Epithelial cell of esophagus (primary cell): ENCODE measurements around the gene DR1.
"Not testable (repeated sequence)": the region's sequence is repeated elsewhere in the genome, so short reads cannot be mapped to it uniquely, and the experiment has no call there.

Experiments
- DNase-seq: peaks from one replicate; pipeline ENCODE4 v3.0.0; 2010; ENCODE audit warnings: low read depth
- H3K4me3 ChIP-seq: 2 replicates; pipeline ENCODE4 v1.5.1; 2011; ENCODE audit warnings: mild to moderate bottlenecking, low read length, control low read depth
- TF ChIP-seq, protein P1 (sequence below): IDR thresholded peaks from 2 replicates; pipeline ENCODE4 v1.5.1; 2011; ENCODE audit warnings: low read depth, mild to moderate bottlenecking, low read length, control low read depth, inconsistent platforms; ENCODE audit not compliant: insufficient read depth; ENCODE audit errors: missing control alignments

Gene DR1

DNA sequence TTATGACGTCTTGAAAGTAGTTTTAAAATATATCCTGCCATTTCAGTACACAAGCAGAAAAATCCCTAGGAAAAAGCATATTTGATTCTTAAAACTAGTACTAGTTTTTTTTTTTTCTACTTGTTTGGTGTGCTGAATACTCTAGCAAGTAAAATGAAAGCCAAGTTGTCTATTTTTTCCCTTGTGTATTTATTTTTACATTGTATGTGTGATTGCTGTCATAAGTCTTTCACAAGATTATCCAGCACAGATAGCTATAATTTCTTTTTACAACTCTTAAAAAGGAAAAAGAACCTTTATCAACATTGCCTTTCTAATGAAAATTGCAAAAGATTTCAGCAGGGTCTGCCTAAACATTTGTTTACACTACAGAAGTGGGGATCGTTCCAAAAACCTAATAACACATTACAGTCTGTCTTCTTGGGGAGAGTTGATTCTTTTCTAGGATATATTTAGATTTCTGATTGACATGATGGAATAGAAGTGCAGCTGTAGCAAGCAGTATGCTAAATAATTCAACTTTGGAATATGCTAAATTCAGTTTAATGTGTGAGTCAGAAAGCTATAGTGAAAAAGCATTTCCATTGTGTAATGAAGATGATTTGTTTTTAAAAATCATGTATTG, 2.5 kb downstream of the DR1 start:
- peak; percentile 15 for DNase-seq
- peak overlapping the region; percentile 90 for H3K4me3 ChIP-seq
- TF ChIP-seq, protein P1, sequence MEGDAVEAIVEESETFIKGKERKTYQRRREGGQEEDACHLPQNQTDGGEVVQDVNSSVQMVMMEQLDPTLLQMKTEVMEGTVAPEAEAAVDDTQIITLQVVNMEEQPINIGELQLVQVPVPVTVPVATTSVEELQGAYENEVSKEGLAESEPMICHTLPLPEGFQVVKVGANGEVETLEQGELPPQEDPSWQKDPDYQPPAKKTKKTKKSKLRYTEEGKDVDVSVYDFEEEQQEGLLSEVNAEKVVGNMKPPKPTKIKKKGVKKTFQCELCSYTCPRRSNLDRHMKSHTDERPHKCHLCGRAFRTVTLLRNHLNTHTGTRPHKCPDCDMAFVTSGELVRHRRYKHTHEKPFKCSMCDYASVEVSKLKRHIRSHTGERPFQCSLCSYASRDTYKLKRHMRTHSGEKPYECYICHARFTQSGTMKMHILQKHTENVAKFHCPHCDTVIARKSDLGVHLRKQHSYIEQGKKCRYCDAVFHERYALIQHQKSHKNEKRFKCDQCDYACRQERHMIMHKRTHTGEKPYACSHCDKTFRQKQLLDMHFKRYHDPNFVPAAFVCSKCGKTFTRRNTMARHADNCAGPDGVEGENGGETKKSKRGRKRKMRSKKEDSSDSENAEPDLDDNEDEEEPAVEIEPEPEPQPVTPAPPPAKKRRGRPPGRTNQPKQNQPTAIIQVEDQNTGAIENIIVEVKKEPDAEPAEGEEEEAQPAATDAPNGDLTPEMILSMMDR: no peak

DNA sequence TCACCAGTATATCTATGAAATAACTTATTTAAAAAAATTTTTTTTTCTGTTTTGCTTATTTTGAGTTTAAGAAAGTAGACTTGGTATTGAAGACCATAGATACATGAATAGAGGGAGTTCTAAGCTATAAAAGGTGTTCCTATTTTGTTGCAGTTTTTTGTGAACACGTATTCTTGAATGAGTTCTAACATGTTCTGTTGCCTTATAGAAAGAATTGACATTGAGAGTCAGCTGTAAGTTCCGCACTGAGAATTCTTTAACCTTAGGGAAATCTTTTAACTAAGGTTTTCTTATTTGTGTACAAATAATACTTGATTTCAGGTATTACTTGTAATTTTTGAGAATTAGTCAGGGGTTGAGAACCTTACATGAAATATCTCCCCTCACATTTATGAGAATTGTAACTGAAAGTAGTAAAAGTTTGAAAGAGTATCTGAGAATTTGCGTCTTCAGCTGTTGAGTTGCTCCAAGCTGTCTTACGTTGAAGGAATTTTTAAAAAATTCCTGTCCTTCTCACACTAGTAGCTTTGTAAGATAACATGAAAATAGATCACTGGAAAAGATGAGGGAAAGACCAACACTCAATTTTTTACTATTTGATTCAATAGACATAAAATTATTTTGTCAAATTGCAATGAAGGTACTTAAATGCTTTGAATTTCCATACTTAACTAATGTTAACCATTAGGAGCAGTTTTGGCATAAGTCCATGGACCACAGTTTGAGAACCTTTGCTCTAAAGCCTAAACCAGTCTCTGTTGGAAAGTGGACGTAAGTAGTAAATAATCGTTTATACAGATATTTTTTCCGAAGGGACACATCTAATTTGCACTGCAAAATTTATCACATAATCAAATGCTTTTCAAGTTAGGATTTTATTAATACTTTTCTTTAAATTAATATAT, 3.8 kb downstream of the DR1 start:
- TF ChIP-seq, protein P1: no peak
- peak overlapping the region; percentile 90 for H3K4me3 ChIP-seq
- peak; percentile 52 for DNase-seq

DNA sequence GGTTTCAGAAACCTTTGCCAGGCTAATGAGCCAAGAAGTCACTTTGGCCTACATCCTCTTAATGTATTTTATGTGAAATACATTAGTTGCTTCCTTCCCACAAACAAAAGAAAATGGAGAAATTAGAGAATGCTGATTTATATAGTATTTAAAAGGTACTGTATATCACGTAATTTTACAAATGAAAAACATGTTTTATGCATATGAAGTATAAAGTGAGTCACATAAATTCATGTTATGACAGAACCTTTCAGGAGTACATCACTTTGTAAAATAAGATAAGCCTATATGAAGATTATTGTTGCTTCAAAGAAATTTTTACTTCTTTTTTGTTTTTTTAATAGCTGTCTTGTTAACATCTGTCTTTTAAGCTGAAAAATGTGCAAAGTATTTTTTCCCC, 4.6 kb downstream of the DR1 start:
- DNase-seq: peak; percentile 18
- TF ChIP-seq, protein P1: no peak
- H3K4me3 ChIP-seq: peak overlapping the region; percentile 90

DNA sequence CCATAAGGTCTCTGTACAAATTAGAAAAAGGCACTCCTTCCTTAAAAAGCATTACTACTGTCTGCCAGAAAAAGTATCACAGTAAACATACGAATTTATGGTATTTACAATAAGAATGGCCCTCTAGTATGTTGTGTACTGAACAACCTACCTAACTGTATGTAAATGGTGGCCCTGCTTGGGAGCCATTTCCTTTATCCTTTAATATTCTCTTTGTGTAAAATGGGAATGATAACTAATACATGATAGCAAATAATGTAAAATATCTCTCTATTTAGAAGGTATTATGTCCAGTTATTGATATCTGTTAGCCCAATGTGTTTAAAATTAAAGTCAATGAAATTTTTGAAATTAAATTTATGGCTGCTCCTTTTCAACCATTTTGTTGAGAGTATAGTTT, 5.2 kb downstream of the DR1 start:
- TF ChIP-seq, protein P1: no peak
- peak overlapping the region; percentile 90 for H3K4me3 ChIP-seq

DNA sequence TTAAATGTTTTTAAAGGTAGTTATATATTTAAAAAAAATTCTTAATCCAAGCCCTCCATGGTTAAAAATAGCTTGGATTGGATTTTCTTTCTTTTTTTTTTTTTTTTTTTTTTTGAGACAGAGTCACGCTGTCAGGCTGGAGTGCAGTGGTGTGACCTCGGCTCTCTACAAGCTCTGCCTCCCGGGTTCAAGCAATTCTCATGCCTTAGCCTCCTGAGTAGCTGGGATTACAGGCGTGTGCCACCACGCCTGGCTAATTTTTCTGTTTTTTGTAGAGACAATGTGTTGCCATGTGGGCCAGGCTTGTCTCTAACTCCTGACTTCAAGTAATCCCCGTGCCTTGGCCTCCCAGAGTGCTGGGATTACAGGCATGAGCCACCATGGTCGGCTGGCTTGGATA, 5.6 kb downstream of the DR1 start:
- not testable (repeated sequence) for DNase-seq, H3K4me3 ChIP-seq

More for the DNA sequence above, 5.2 kb downstream of the DR1 start:
- DNase-seq: no peak

DNA sequence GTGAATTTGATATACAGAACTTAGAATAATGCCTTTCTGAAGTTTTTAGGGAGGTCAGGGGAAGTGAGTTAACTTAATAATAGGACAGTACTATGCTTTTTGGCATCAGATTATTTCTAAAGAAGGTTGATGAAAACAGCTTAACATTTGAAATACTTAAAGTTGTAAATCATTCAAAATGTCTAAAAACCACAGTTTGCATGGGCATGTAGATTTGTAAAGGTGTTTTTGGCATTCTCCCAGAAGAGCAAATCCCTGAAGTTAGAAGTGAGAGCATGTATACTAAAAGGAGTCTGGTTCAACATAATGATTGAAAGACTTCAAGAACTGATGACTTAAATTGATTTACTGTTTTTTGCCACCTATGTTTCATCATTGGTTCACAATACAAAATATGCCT, 6.7 kb downstream of the DR1 start:
- H3K4me3 ChIP-seq: no peak overlapping the region
- DNase-seq: peak; percentile 67
- TF ChIP-seq, protein P1: no peak

DNA sequence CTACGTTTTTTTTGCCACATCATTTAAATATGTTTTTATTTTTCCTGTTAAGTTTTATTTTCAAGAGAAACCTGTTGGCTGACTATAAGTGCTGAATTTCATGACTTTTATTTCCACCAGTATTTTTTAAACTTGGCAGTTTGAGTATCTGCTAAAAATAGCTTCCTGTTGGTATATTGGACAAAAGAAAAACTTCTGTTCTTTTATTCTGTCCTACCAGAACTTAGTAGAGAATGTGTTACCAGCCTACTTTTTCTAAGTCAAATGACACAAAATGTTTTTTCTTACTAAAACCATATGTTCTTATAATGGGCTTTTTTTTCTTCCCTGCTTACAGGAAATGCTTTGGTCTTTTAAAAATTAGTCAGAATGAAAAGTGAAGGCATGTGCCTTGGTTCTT, 7.6 kb downstream of the DR1 start:
- DNase-seq: no peak
- no peak overlapping the region for H3K4me3 ChIP-seq
- TF ChIP-seq, protein P1: no peak
